Measurements from ENCODE around the gene TMUB2. TPM values are rescaled to one million over a fixed set of nuclear protein-coding genes. Genes with fewer than 3 reads are reported as not detected.

Gene TMUB2
- total and polyA plus RNA-seq, 9 of the 15 experiments (the other 6 are each of a cell fraction or from before 2014, with no cell fraction given): 4.1 to 29.8 (median 16.3) TPM

- TF ChIP-seq CCNT2 (IDR thresholded peaks at IDR 0.05; ENCODE audit: borderline replicate concordance, extremely low read depth, insufficient read length, low read depth, low read length): peak; percentile 60
- TF ChIP-seq RFX7 (CRISPR knock-in tag; IDR thresholded peaks at IDR 0.05): no peak
- TF ChIP-seq, protein P1, sequence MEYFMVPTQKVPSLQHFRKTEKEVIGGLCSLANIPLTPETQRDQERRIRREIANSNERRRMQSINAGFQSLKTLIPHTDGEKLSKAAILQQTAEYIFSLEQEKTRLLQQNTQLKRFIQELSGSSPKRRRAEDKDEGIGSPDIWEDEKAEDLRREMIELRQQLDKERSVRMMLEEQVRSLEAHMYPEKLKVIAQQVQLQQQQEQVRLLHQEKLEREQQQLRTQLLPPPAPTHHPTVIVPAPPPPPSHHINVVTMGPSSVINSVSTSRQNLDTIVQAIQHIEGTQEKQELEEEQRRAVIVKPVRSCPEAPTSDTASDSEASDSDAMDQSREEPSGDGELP (CRISPR knock-in tag; IDR thresholded peaks at IDR 0.05; ENCODE audit: borderline replicate concordance): peak; percentile 82
- no peak for TF ChIP-seq CGGBP1 (CRISPR knock-in tag; IDR thresholded peaks at IDR 0.05)
- TF ChIP-seq ZNF239 (CRISPR knock-in tag; IDR thresholded peaks at IDR 0.05): no peak
- no peak for TF ChIP-seq E2F6 (IDR thresholded peaks at IDR 0.05; ENCODE audit: borderline replicate concordance in 1 of 2, extremely low read depth in 1 of 2, insufficient read depth in 1 of 2, insufficient read length in 1 of 2, low read depth in 1 of 2, low read length in 1 of 2, poor library complexity in 1 of 2, severe bottlenecking in 1 of 2)
- no peak for TF ChIP-seq FOXM1 (IDR thresholded peaks at IDR 0.05; ENCODE audit: low read depth)
- 0 out of 2 replicates have a peak, but pooled peaks have one; percentile 13 for TF ChIP-seq FOXM1 (CRISPR knock-in tag; IDR thresholded peaks at IDR 0.05; ENCODE audit: low read depth)
- peak; percentile 63; the same call in 1 of the 2 replicates for TF ChIP-seq MTA3 (IDR thresholded peaks at IDR 0.05; ENCODE audit: borderline replicate concordance)
- no peak for TF ChIP-seq HOXB6 (CRISPR knock-in tag; IDR thresholded peaks at IDR 0.05; ENCODE audit: borderline replicate concordance)
- TF ChIP-seq HNRNPUL1 (IDR thresholded peaks at IDR 0.05; ENCODE audit: low read length): no peak
- TF ChIP-seq POLR2AphosphoS5 (IDR thresholded peaks at IDR 0.05; ENCODE audit: control insufficient read depth, insufficient read depth, low read depth, low read length): no peak; the same call in 1 of the 2 replicates
- TF ChIP-seq ZNF12 (CRISPR knock-in tag; IDR thresholded peaks at IDR 0.05): no peak
- TF ChIP-seq ZNF766 (CRISPR knock-in tag; conservative IDR thresholded peaks at IDR 0.05): no peak
- no peak for TF ChIP-seq SIN3B (IDR thresholded peaks at IDR 0.05; ENCODE audit: low read depth)
- no peak for TF ChIP-seq KDM4B (IDR thresholded peaks at IDR 0.05; ENCODE audit: borderline replicate concordance in 2 of 2, low read depth in 1 of 2)
- peak; percentile 28 for TF ChIP-seq SUPT5H (IDR thresholded peaks at IDR 0.05)
- TF ChIP-seq SPI1 (IDR thresholded peaks at IDR 0.05; ENCODE audit: borderline replicate concordance, low read depth, low read length): no peak
- 0 out of 2 replicates have a peak, but pooled peaks have one; percentile 14 for TF ChIP-seq FOSL1 (tag; conservative IDR thresholded peaks at IDR 0.05)
Measured at GRCh38 chr17:44221084-44221861, 34.5 kb downstream of the TMUB2 start (continued).

Measured in K562 (cell line).